ENCODE measurements around the gene SELENOH.

Gene SELENOH

GRCh38 chr11:57746920-57747319 is 5.6 kb downstream of the SELENOH start:
- no peak for DNase-seq

DNA sequence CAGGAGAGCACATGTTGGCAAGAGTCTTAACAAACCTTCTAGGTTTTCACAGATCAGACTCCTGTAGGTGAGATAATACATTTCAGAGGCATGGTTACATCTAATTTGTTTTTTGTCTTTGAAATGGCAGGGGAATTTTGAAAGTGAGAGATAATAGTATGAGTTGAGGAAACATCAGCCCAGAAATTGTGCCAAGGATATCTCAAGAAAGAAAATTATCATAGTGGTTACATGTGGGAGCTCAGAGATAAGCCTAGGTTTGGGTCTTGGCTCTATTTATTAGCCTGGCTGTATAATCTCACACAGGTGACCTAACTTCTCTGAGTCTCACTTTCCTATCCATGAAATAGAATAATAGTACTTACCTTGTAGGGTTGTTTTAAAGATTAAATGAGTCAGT is 9.9 kb downstream of the SELENOH start:
- DNase-seq: no peak

GRCh38 chr11:57751676-57752253 is 10.5 kb downstream of the SELENOH start, which contains the start of gene BTBD18:
TSS of gene BTBD18 (minus strand) at chr11:57751819. CDS start at chr11:57751188, 631 bp downstream.
- DNase-seq: peak in 6 of 51 donors; percentile 5 to 19 (median 12)

DNA sequence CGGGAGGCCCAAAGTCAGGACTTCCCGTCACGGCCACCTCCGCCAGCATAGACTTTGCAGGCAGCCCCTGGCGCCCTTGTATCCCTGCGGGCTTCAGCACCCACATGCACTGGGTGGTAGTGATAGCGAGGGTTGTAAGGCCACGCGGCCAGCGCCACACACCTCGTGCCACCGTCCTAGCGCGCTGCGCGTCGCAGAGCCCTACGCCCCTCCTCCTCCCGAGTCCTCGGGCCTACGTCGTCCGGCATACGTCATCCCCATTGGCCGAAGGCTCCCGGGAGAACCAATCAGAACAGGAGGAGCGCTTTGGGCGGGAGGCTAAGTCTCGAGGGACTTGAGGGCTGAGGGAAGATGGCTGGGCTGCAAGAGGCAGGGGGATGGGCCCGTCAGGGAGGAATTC is 11.7 kb downstream of the SELENOH start:
- DNase-seq: no peak

- no peak for DNase-seq
These were observed 16.9 kb downstream of the SELENOH start for GRCh38 chr11:57758174-57758573.

- peak in 49 of 51 donors; percentile 11 to 93 (median 66) for DNase-seq
These were observed 20.3 kb downstream of the SELENOH start, which contains the start of gene CTNND1 for GRCh38 chr11:57761301-57762234. TSS of gene CTNND1 (plus strand) at chr11:57761802. CDS start at chr11:57791479, 29,677 bp downstream.

GRCh38 chr11:57762235-57762861 is 21.1 kb downstream of the SELENOH start:
- peak in 3 of 51 donors; percentile 5 to 25 (median 11) for DNase-seq

DNA sequence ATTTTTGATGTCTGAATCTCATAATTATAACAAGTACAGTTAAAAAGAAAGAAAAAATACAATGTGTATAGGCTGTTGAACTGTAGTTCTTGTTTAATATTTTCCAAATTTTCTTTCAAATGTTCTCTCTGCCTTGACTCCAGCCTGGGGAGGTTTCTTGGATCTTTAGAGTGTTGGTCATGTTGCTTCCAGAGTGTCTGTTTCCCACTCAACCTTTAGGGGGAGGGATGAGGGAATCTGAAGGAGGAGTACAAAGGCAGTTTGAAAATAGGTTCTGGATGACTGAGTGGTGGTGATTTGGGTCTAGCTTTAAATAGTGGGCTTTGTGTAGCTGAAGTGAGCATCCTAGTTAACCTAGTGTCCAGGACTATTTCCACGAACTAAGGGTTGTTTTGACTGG is 22.3 kb downstream of the SELENOH start:
- peak in 2 of 51 donors; percentile 25 to 56 for DNase-seq

DNA sequence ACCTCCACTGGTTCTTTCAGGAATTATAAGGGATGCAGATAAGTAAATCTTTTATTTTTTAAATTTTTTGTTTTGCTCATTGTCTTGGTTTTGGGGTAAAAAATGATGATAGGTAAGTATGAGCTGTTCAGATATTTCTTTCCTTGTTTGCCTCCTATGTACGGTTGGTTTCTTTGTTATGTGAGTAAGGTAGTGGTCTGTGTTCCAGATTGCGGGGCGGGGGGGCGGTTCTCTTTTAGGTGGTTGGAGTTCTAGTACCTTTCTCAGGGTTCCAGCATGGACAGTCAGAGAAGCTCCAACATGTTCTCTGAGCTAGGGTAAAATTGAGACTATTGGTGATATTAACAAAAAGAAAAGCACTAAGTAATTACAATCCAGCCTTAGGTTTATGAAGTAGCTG is 22.7 kb downstream of the SELENOH start:
- peak in 1 of 51 donors; percentile 46 for DNase-seq

DNA sequence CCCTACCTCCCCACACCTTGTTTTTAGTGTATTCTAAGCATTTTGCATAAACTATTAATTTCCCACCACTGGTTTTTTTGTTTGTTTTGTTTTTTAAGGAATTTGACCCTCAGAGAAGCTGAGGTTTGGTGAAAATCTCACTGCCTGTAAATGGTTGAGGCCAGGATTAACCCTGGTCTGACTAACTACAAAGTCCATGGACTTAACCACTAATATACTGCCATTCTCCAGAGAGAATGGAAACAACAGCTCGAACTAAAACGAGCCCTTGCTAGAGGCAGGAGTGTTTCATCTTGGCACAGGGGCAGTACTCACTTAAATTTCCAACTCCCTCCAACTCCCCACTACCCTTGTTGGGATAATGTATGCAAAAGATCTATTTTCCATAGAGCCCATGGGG is 23.3 kb downstream of the SELENOH start:
- DNase-seq: no peak

- DNase-seq: no peak
These were observed 23.7 kb downstream of the SELENOH start for GRCh38 chr11:57764972-57765371.

GRCh38 chr11:57770793-57771192 is 29.5 kb downstream of the SELENOH start:
- DNase-seq: no peak

- no peak for DNase-seq
These were observed 30.1 kb downstream of the SELENOH start for GRCh38 chr11:57771365-57771764.

GRCh38 chr11:57772562-57772961 is 31.3 kb downstream of the SELENOH start:
- DNase-seq: no peak

DNA sequence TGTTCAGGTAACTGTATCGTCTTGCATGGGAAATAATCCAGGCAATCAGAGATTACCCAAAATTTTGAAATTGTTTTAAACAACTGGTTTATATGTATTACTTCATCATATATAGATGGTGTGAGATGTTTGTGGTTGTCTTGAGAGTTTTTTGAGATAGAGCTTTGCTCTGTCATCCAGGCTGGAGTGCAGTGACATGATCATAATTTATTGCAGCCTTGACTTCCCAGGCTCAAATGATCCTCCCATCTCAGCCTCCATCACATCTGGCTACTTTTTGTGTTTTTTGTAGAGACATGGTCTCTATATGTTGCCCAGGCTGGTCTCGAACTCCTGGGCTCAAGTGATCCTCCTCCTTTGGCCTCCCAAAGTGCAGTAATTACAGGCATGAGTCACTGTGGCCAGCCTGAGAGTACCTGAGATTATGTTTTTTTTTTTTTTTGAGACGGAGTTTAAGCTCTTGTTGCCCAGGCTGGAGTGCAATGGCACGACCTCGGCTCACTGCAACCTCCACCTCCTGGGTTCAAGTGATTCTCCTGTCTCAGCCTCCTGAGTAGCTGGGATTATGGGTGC is 31.8 kb downstream of the SELENOH start:
- DNase-seq: no peak

GRCh38 chr11:57775491-57775890 is 34.2 kb downstream of the SELENOH start:
- DNase-seq: no peak

GRCh38 chr11:57776031-57776521 is 34.8 kb downstream of the SELENOH start:
- DNase-seq: peak in 1 of 51 donors; percentile 24

- DNase-seq: peak in 1 of 51 donors; percentile 23
These were observed 35.4 kb downstream of the SELENOH start for GRCh38 chr11:57776577-57777210.

DNA sequence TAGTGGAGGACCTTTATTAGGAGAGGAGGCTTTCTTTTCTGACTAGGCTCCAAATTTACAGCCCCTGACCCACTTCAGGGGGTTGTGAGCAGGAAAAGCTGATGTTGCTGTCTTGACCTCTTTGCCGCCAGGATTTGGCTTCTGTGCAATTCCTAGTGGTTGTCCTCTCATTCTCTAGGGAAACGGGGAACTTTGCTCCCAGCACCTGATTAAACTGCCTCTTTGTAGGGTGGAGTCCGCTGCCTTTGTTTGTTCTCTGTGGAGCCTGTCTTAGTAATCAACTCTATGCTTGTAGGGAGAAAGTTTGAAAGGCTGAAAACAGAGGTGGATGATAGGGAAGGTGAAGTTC is 36.7 kb downstream of the SELENOH start:
- no peak for DNase-seq

DNA sequence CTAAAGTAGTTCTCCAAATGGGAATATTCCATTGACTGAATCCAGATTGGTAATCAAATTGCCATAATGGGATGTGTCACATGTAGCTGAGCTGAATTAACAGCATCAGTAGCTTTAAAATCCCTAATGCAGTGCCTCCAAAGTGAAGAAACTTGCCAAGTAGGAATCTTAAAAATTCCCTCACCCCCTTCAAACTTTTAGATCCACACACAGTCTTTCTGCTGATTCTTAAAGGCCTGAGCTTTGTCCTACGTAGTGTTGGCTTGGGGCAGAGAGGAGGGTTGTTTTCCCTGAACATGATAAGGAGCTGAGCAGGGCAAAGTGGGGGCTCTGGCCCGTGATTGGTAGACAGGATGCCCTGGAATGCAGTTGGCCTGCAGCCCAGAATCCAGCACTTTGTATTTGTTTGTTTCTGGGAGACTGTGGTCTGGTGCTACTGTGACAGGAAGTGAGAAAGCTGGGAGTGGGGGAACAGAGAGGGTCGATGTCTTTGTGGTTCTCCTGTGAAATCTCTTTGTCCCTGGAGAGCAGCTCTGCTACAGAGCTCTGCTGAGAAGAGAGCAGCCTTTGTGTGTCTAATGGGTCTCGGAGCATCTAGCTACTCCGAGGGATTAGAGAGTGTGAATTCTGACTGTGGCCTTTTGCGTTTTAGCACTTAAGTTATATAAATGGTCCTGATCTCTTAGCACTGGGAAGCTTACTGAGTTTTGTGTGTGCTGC is 37.2 kb downstream of the SELENOH start:
- DNase-seq: peak in 48 of 51 donors; percentile 13 to 88 (median 62)

Measured in hypothalamus (tissue), 51 donors.